Measurements from ENCODE around the gene ZNF709. TPM values are rescaled to one million over a fixed set of nuclear protein-coding genes. Genes with fewer than 3 reads are reported as not detected.

The ZNF709 gene
- total RNA-seq (2013), result 1.1 TPM
- polyA plus RNA-seq, result under 1 TPM; 0.15 to 0.28 (median 0.19) TPM
- 0.24 TPM in 1 of 2 replicates, not detected in the other for polyA minus RNA-seq
- total RNA-seq, result 0 to 0.43 (median 0.12) reads per million in 11 experiments

DNA sequence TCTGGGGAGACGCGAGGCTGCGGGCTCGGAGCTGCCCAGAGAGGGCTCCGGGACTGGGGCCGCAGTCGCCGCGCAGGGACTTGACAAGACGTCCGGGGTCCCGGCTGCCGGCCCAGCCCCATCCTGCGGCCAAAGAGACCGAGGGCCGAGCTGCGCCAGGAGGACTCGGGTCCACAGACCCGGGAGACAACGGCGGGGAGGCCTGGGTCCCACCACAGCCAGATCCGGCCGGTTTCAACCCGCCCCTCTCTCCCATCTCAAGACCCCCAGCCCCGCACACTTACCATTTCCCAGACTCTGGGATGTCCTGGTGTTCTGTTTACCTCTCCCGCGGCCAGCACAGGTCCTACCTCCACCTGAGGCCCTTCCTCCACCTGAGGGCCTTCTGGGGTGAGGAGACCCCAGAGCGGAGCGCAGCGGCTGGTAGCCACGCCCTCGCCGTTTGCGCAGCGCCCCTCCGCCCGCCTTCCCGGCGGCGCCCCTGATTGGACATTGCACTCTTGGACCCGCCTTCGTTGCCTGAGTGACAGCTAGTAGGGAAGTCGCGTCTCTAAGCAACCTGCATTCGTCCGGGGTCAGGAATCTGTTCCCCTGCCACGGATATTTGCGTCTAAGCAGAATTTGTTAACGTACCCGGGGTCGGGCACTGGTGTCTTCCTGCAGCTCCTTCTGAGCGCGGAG is at the start of gene ZNF709:
Gene ZNF709, minus strand, starts transcription at position 446 of the 681 bp plus-strand sequence. Its CDS starts 159 bp downstream, at position 287.
- peak within 1 kb of the TSS; percentile 78 for H3K9ac ChIP-seq (ENCODE audit: insufficient read depth, low read length, poor library complexity, severe bottlenecking)
- Mint-ChIP-seq H3K27me3 (ENCODE audit: low read depth in 3 of 3) (peaks cover 2 to 6% (median 5%) of the 10 kb centered on the region in 3 donors), H3K4me1 (peaks cover 31% of the 10 kb centered on the region), H3K36me3 (peaks cover 0 to 5% of the 10 kb centered on the region in 2 donors), H3K27ac (peak within 1 kb of the TSS in 6 of 7 donors; percentile 33 to 81 (median 74)), H3K9me3 (peaks cover 6 to 22% (median 8%) of the 10 kb centered on the region in 7 donors), H3K4me3 (peak within 1 kb of the TSS; percentile 87 to 94)
- peak within 1 kb of the TSS in 1 of 2 donors; percentile 73 for H3K27ac ChIP-seq (ENCODE audit: low read depth in 1 of 2, low read length in 2 of 2)
- TF ChIP-seq, protein P1, sequence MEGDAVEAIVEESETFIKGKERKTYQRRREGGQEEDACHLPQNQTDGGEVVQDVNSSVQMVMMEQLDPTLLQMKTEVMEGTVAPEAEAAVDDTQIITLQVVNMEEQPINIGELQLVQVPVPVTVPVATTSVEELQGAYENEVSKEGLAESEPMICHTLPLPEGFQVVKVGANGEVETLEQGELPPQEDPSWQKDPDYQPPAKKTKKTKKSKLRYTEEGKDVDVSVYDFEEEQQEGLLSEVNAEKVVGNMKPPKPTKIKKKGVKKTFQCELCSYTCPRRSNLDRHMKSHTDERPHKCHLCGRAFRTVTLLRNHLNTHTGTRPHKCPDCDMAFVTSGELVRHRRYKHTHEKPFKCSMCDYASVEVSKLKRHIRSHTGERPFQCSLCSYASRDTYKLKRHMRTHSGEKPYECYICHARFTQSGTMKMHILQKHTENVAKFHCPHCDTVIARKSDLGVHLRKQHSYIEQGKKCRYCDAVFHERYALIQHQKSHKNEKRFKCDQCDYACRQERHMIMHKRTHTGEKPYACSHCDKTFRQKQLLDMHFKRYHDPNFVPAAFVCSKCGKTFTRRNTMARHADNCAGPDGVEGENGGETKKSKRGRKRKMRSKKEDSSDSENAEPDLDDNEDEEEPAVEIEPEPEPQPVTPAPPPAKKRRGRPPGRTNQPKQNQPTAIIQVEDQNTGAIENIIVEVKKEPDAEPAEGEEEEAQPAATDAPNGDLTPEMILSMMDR (IDR thresholded peaks at IDR 0.05), result no peak
- peak; percentile 72 to 80 (median 73) for DNase-seq
- H2AFZ ChIP-seq (ENCODE audit: insufficient read depth, low read depth, low read length, poor library complexity, severe bottlenecking), result peak within 1 kb of the TSS; percentile 96
- H3K36me3 ChIP-seq (replicated peaks in 1 of 2; ENCODE audit: control insufficient read depth in 1 of 2, insufficient read depth in 2 of 2, low read length in 2 of 2), result no peaks in the 10 kb centered on the region
- H3K4me3 ChIP-seq (replicated peaks in 1 of 3; ENCODE audit: low read depth in 2 of 3, low read length in 3 of 3), result peak within 1 kb of the TSS; percentile 75 to 98 (median 88)
- peaks cover 0 to 7% of the 10 kb centered on the region in 2 donors for H3K9me3 ChIP-seq (replicated peaks in 1 of 2; ENCODE audit: control insufficient read depth in 1 of 2, insufficient read depth in 1 of 2, low read length in 2 of 2)
- intact Hi-C loops (cut with micrococcal nuclease), result loop anchor here in 1 of 2 donors (5.0 kb wide), 2 partner anchors 42 to 68 kb away; partner anchors contain the start of genes ZNF443 and ZNF564
- under 1% methylated on average over 53 of the region's 53 CpGs for WGBS (ENCODE audit: insufficient coverage)
- H3K4me2 ChIP-seq (replicated peaks; ENCODE audit: extremely low read depth, low read length, poor library complexity, severe bottlenecking), result peak within 1 kb of the TSS; percentile 83
- H3K79me2 ChIP-seq (ENCODE audit: insufficient read depth, low read length), result no peaks in the 10 kb centered on the region
- H3K4me1 ChIP-seq (ENCODE audit: control insufficient read depth in 1 of 2, insufficient read depth in 2 of 2, low read length in 2 of 2), result peaks cover 12 to 21% of the 10 kb centered on the region in 2 donors
- no peaks in the 10 kb centered on the region for H3K27me3 ChIP-seq (ENCODE audit: control insufficient read depth in 2 of 2, insufficient read depth in 2 of 2, low read length in 2 of 2)
- no peaks in the 10 kb centered on the region for H4K20me1 ChIP-seq (ENCODE audit: insufficient read depth, low read length)

DNA sequence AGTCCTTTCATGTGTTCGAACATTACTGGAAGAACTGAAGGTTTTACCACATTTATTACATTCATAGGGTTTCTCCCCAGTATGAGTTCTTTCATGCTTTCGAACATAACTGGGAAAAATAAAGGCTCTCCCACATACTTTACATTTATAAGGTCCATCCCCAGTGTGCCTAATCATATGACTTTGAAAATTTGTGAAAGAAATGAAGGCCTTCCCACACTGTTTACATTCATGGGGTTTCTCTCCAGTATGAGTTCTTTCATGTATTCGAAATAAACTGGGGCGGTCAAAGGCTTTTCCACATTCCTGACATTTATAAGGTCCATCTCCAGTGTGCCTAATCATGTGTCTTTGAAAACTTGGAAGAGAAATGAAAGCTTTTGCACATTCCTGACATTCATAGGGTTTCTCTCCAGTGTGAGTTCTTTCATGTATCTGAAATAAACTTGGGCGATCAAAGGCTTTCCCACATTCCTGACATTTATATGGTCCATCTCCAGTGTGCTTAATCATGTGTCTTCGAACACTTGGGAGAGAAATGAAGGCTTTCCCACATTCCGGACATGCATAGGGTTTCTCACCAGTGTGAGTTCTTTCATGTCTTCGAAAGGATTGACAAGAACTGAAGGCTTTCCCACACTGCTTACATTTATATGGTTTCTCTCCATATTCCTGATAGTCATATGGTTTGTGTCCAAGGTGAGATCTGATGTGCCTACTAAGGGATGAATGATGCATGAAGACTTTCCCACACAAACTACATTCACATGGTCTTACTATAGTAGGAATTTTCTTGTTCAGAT is 42.6 kb upstream of the ZNF709 start:
- Histone ChIP-seq H3K4me1 (ENCODE audit: control insufficient read depth in 1 of 2, insufficient read depth in 2 of 2, low read length in 2 of 2) (no peaks in the 10 kb centered on the region), H3K79me2 (ENCODE audit: insufficient read depth, low read length) (peaks cover 27% of the 10 kb centered on the region), H3K9ac (ENCODE audit: insufficient read depth, low read length, poor library complexity, severe bottlenecking) (no peak overlapping the region), H3K9me3 (replicated peaks in 1 of 2; ENCODE audit: control insufficient read depth in 1 of 2, insufficient read depth in 1 of 2, low read length in 2 of 2) (peaks cover 76 to 98% of the 10 kb centered on the region in 2 donors), H3K4me2 (replicated peaks; ENCODE audit: extremely low read depth, low read length, poor library complexity, severe bottlenecking) (no peak overlapping the region), H3K4me3 (replicated peaks in 1 of 3; ENCODE audit: low read depth in 2 of 3, low read length in 3 of 3) (peak overlapping the region in 1 of 3 experiments; percentile 65), H4K20me1 (ENCODE audit: insufficient read depth, low read length) (no peaks in the 10 kb centered on the region), H3K36me3 (replicated peaks in 1 of 2; ENCODE audit: control insufficient read depth in 1 of 2, insufficient read depth in 2 of 2, low read length in 2 of 2) (peaks cover 41 to 80% of the 10 kb centered on the region in 2 donors), H3K27me3 (ENCODE audit: control insufficient read depth in 2 of 2, insufficient read depth in 2 of 2, low read length in 2 of 2) (no peaks in the 10 kb centered on the region), H2AFZ (ENCODE audit: insufficient read depth, low read depth, low read length, poor library complexity, severe bottlenecking) (no peak overlapping the region), H3K27ac (ENCODE audit: low read depth in 1 of 2, low read length in 2 of 2) (no peak overlapping the region)
- no peak for DNase-seq
- intact Hi-C loops (cut with micrococcal nuclease), result no loop called here
- Mint-ChIP-seq H3K4me1 (no peaks in the 10 kb centered on the region), H3K27ac (no peak overlapping the region), H3K36me3 (peaks cover 58 to 74% of the 10 kb centered on the region in 2 donors), H3K9me3 (peaks cover 67 to 100% (median 96%) of the 10 kb centered on the region in 7 donors), H3K4me3 (no peak overlapping the region), H3K27me3 (ENCODE audit: low read depth in 3 of 3) (peaks cover 0 to 3% (median 0%) of the 10 kb centered on the region in 3 donors)
- TF ChIP-seq, protein P1 (IDR thresholded peaks at IDR 0.05), result no peak
- WGBS (ENCODE audit: insufficient coverage), result 100% methylated on average over 1 of the region's 8 CpGs

All from CD14-positive monocyte (primary cell).